ENCODE data around the gene HSPA1L. TPM values are rescaled to one million over a fixed set of nuclear protein-coding genes. Genes with fewer than 3 reads are reported as not detected.

HSPA1L gene
- total and polyA plus RNA-seq, 4 donors: 0.27 to 0.79 (median 0.47) TPM

DNA sequence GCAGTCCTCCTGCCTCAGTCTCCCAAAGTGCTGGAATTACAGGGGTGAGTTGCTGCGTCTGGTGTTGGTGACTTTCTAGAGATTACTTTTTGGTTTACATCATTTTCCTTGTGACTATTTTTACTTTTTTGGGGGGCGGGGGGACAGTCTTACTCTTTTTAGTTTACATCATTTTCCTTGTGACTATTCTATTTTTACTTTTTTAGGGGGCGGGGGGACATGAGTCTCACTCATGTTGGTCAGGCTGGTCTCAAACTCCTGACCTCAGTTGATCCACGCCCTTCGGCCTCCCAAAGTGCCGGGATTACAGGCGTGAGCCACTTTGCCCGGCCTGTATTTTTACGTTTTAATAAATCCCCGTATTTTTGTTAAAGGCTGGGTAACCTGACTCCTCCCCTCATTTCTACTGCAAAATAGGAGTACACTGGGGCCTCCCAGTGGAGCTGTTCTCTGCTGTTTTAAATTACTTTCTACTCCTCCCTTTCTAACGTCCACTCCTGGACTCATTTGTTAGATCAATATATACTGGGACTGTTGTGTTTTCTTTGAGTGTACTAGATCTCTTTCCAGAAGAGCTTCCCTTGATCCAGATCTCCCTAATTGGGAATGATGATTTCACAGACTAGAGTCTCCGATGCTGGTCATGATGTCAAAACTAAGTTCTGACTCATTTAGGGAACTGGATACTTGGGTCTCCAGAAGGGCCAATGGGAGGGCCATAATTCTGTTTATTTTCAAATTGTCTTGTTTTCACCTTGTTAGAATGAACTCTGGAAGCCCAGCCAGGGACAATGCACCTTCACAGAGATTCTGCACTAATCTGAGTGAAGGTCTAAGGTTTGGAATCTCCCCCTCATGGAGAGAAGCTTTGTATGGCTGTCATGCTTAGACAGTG, 21.6 kb upstream of the HSPA1L start:
- H3K36me3 ChIP-seq (ENCODE audit: control insufficient read depth in 4 of 4, insufficient read depth in 3 of 4, low read depth in 1 of 4, low read length in 3 of 4): peaks cover 17 to 37% (median 25%) of the 10 kb centered on the region in 4 donors

DNA sequence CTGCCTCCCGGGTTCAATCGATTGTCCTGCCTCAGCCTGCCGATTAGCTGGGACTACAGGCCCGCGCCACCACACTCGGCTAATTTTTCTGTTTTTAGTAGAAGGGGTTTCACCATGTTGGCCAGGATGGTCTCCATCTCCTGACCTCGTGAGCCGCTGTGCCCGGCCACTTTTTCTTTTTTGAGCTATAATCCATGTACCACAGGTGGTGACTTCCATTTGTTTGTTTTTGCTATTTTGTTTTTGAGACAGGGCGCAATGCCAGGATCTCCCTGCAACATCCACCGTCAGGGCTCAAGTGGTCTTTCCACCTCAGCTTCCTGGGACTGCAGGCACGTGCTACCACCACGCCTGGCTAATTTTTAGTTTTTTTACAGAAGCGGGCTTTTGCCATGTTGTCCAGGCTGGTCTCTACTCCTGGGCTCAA, 21.0 kb upstream of the HSPA1L start:
- Histone ChIP-seq H3K4me1 (ENCODE audit: control insufficient read depth in 4 of 4, insufficient read depth in 4 of 4, low read length in 3 of 4) (peaks cover 5 to 29% (median 26%) of the 10 kb centered on the region in 4 donors), H3K27ac (ENCODE audit: low read depth in 1 of 2, low read length in 2 of 2) (peak overlapping the region; percentile 14 to 46), H3K4me3 (ENCODE audit: low read depth in 1 of 3, low read length in 3 of 3) (peak overlapping the region; percentile 7 to 99 (median 99)), H3K36me3 (ENCODE audit: control insufficient read depth in 4 of 4, insufficient read depth in 3 of 4, low read depth in 1 of 4, low read length in 3 of 4) (peaks cover 17 to 37% (median 25%) of the 10 kb centered on the region in 4 donors), H3K27me3 (ENCODE audit: control insufficient read depth in 4 of 4, insufficient read depth in 4 of 4, low read length in 3 of 4) (no peaks in the 10 kb centered on the region), H3K9ac (ENCODE audit: low read depth in 1 of 2, low read length in 2 of 2) (peak overlapping the region in 1 of 2 donors; percentile 16), H3K9me3 (ENCODE audit: control insufficient read depth in 4 of 4, low read length in 3 of 4) (no peaks in the 10 kb centered on the region)
- TF ChIP-seq, protein P1, sequence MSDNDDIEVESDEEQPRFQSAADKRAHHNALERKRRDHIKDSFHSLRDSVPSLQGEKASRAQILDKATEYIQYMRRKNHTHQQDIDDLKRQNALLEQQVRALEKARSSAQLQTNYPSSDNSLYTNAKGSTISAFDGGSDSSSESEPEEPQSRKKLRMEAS (IDR thresholded peaks at IDR 0.05): no peak
- TF ChIP-seq, protein P2, sequence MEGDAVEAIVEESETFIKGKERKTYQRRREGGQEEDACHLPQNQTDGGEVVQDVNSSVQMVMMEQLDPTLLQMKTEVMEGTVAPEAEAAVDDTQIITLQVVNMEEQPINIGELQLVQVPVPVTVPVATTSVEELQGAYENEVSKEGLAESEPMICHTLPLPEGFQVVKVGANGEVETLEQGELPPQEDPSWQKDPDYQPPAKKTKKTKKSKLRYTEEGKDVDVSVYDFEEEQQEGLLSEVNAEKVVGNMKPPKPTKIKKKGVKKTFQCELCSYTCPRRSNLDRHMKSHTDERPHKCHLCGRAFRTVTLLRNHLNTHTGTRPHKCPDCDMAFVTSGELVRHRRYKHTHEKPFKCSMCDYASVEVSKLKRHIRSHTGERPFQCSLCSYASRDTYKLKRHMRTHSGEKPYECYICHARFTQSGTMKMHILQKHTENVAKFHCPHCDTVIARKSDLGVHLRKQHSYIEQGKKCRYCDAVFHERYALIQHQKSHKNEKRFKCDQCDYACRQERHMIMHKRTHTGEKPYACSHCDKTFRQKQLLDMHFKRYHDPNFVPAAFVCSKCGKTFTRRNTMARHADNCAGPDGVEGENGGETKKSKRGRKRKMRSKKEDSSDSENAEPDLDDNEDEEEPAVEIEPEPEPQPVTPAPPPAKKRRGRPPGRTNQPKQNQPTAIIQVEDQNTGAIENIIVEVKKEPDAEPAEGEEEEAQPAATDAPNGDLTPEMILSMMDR (IDR thresholded peaks at IDR 0.05; ENCODE audit: low read depth, low read length, missing input control): no peak
- TF ChIP-seq JUND (IDR thresholded peaks at IDR 0.05): no peak
- TF ChIP-seq HNF4A (conservative IDR thresholded peaks at IDR 0.05): peak in 1 of 2 donors; percentile 3
- no peak for DNase-seq (ENCODE audit: low spot score)
- WGBS: 21% methylated on average over 14 of the region's 14 CpGs

More for the DNA sequence above, 21.6 kb upstream of the HSPA1L start:
- H3K4me3 ChIP-seq (ENCODE audit: low read depth in 1 of 3, low read length in 3 of 3): peak overlapping the region in 2 of 3 donors; percentile 99
- no peak for TF ChIP-seq SP1 (IDR thresholded peaks at IDR 0.05)
- no peak for TF ChIP-seq YY1 (IDR thresholded peaks at IDR 0.05)
- no peak for TF ChIP-seq JUND (IDR thresholded peaks at IDR 0.05)
- no peak for TF ChIP-seq TAF1 (conservative IDR thresholded peaks at IDR 0.05)
- no peaks in the 10 kb centered on the region for H3K27me3 ChIP-seq (ENCODE audit: control insufficient read depth in 4 of 4, insufficient read depth in 4 of 4, low read length in 3 of 4)
- H3K27ac ChIP-seq (ENCODE audit: low read depth in 1 of 2, low read length in 2 of 2): peak overlapping the region; percentile 14 to 46
- peaks cover 5 to 29% (median 23%) of the 10 kb centered on the region in 4 donors for H3K4me1 ChIP-seq (ENCODE audit: control insufficient read depth in 4 of 4, insufficient read depth in 4 of 4, low read length in 3 of 4)
- H3K9me3 ChIP-seq (ENCODE audit: control insufficient read depth in 4 of 4, low read length in 3 of 4): no peaks in the 10 kb centered on the region
- WGBS: 29% methylated on average over 12 of the region's 12 CpGs
- no peak for DNase-seq (ENCODE audit: low spot score)
- peak overlapping the region in 1 of 2 donors; percentile 16 for H3K9ac ChIP-seq (ENCODE audit: low read depth in 1 of 2, low read length in 2 of 2)

DNA sequence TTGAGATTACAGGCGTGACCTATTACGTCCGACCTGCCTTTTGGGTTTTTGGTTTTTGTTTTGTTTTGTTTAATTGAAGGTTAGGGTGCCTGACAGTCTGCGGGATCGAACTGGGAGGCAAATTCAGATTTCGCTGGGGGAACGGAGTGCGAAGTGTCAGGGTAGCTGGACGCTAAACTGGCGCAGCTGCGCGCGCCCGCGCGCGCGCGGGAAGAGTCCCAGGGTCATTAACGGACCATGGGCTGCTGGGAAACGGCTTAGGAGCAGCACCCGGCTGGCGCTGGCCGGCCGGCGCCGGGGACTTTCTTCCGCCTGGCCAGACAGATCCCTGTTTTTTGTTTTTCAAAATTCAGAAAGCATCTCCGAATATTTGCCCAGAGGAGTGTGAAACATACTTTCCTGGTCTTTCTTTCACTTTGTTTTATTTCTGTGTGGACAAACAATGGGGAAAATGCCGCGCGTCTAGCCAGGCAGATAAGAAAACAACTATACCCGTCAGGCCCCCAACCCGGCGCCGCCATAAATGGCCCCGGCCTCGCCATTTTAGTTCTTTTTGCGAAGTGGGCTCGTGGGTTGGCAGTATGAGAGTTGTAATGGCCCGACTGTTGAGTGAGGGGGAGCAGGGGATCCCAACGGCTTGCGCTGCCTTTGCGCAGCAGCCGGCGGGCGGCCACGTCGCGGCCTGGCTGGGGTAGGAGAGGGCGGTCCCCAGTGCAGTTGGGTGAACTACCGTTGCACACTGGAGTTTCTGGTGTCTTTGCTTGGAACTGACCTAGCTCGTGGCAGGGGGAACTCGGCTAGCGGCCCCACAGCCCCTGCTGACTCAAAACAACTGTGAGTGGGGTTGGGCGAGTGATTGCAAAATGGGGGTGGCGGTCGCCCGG, 19.5 kb upstream of the HSPA1L start:
- H3K4me1 ChIP-seq (ENCODE audit: control insufficient read depth in 4 of 4, insufficient read depth in 4 of 4, low read length in 3 of 4): peaks cover 5 to 33% (median 30%) of the 10 kb centered on the region in 4 donors
- peak; percentile 86 for DNase-seq (ENCODE audit: low spot score)
- TF ChIP-seq EGR1 (IDR thresholded peaks at IDR 0.05; ENCODE audit: low read depth in 2 of 2): peak in 1 of 2 donors; percentile 24
- TF ChIP-seq, protein P1 (IDR thresholded peaks at IDR 0.05): peak; percentile 75
- TF ChIP-seq, protein P3, sequence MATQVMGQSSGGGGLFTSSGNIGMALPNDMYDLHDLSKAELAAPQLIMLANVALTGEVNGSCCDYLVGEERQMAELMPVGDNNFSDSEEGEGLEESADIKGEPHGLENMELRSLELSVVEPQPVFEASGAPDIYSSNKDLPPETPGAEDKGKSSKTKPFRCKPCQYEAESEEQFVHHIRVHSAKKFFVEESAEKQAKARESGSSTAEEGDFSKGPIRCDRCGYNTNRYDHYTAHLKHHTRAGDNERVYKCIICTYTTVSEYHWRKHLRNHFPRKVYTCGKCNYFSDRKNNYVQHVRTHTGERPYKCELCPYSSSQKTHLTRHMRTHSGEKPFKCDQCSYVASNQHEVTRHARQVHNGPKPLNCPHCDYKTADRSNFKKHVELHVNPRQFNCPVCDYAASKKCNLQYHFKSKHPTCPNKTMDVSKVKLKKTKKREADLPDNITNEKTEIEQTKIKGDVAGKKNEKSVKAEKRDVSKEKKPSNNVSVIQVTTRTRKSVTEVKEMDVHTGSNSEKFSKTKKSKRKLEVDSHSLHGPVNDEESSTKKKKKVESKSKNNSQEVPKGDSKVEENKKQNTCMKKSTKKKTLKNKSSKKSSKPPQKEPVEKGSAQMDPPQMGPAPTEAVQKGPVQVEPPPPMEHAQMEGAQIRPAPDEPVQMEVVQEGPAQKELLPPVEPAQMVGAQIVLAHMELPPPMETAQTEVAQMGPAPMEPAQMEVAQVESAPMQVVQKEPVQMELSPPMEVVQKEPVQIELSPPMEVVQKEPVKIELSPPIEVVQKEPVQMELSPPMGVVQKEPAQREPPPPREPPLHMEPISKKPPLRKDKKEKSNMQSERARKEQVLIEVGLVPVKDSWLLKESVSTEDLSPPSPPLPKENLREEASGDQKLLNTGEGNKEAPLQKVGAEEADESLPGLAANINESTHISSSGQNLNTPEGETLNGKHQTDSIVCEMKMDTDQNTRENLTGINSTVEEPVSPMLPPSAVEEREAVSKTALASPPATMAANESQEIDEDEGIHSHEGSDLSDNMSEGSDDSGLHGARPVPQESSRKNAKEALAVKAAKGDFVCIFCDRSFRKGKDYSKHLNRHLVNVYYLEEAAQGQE (IDR thresholded peaks at IDR 0.05): peak; percentile 95
- peak in 1 of 2 donors; percentile 3 for TF ChIP-seq JUND (IDR thresholded peaks at IDR 0.05)
- TF ChIP-seq, protein P4, sequence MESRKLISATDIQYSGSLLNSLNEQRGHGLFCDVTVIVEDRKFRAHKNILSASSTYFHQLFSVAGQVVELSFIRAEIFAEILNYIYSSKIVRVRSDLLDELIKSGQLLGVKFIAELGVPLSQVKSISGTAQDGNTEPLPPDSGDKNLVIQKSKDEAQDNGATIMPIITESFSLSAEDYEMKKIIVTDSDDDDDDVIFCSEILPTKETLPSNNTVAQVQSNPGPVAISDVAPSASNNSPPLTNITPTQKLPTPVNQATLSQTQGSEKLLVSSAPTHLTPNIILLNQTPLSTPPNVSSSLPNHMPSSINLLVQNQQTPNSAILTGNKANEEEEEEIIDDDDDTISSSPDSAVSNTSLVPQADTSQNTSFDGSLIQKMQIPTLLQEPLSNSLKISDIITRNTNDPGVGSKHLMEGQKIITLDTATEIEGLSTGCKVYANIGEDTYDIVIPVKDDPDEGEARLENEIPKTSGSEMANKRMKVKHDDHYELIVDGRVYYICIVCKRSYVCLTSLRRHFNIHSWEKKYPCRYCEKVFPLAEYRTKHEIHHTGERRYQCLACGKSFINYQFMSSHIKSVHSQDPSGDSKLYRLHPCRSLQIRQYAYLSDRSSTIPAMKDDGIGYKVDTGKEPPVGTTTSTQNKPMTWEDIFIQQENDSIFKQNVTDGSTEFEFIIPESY (IDR thresholded peaks at IDR 0.05): peak; percentile 82
- peak in 1 of 2 donors; percentile 62 for TF ChIP-seq GABPA (IDR thresholded peaks at IDR 0.05 in 1 of 2, conservative IDR thresholded peaks at IDR 0.05 in 1 of 2)
- peak; percentile 17 for TF ChIP-seq FOXA2 (IDR thresholded peaks at IDR 0.05)
- peak; percentile 89 for TF ChIP-seq SP1 (IDR thresholded peaks at IDR 0.05)
- peak; percentile 55 for TF ChIP-seq NR2F2 (IDR thresholded peaks at IDR 0.05)
- no peak for TF ChIP-seq HNF4G (IDR thresholded peaks at IDR 0.05)
- peak; percentile 4 to 75 for TF ChIP-seq HNF4A (conservative IDR thresholded peaks at IDR 0.05)
- TF ChIP-seq YY1 (IDR thresholded peaks at IDR 0.05): peak; percentile 98
- TF ChIP-seq, protein P5, sequence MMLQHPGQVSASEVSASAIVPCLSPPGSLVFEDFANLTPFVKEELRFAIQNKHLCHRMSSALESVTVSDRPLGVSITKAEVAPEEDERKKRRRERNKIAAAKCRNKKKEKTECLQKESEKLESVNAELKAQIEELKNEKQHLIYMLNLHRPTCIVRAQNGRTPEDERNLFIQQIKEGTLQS (IDR thresholded peaks at IDR 0.05): no peak

More for the DNA sequence above, 19.5 kb upstream of the HSPA1L start:
- under 1% methylated on average over 59 of the region's 59 CpGs for WGBS
- Histone ChIP-seq H3K36me3 (ENCODE audit: control insufficient read depth in 4 of 4, insufficient read depth in 3 of 4, low read depth in 1 of 4, low read length in 3 of 4) (peaks cover 9 to 25% (median 18%) of the 10 kb centered on the region in 4 donors), H3K4me3 (ENCODE audit: low read depth in 1 of 3, low read length in 3 of 3) (peak overlapping the region; percentile 98 to 99 (median 99)), H3K9me3 (ENCODE audit: control insufficient read depth in 4 of 4, low read length in 3 of 4) (no peaks in the 10 kb centered on the region), H3K9ac (ENCODE audit: low read depth in 1 of 2, low read length in 2 of 2) (peak overlapping the region; percentile 75 to 84), H3K27me3 (ENCODE audit: control insufficient read depth in 4 of 4, insufficient read depth in 4 of 4, low read length in 3 of 4) (no peaks in the 10 kb centered on the region), H3K27ac (ENCODE audit: low read depth in 1 of 2, low read length in 2 of 2) (peak overlapping the region; percentile 95 to 99)
